Measurements from ENCODE around the gene OBSL1.

OBSL1 gene

GRCh38 chr2:219556413-219556812 lies 14.9 kb downstream of the OBSL1 start:
- DNase-seq (ENCODE audit: extremely low read depth, low read depth): no peak

GRCh38 chr2:219555956-219556355 lies 15.4 kb downstream of the OBSL1 start:
- DNase-seq (ENCODE audit: extremely low read depth, low read depth): no peak
- H3K4me3 ChIP-seq (replicated peaks; ENCODE audit: low read depth, low read length): no peak overlapping the region
- TF ChIP-seq CTCF (IDR thresholded peaks at IDR 0.05; ENCODE audit: low read depth, low read length, missing control alignments): no peak

More at GRCh38 chr2:219556413-219556812, 14.9 kb downstream of the OBSL1 start:
- no peak for TF ChIP-seq CTCF (IDR thresholded peaks at IDR 0.05; ENCODE audit: low read depth, low read length, missing control alignments)
- no peak overlapping the region for H3K4me3 ChIP-seq (replicated peaks; ENCODE audit: low read depth, low read length)

GRCh38 chr2:219554350-219554749 lies 17.0 kb downstream of the OBSL1 start:
- H3K4me3 ChIP-seq (replicated peaks; ENCODE audit: low read depth, low read length): no peak overlapping the region

GRCh38 chr2:219553463-219553963 lies 17.8 kb downstream of the OBSL1 start:
- TF ChIP-seq CTCF (IDR thresholded peaks at IDR 0.05; ENCODE audit: low read depth, low read length, missing control alignments): no peak
- no peak for DNase-seq (ENCODE audit: extremely low read depth, low read depth)
- H3K4me3 ChIP-seq (replicated peaks; ENCODE audit: low read depth, low read length): no peak overlapping the region

More at GRCh38 chr2:219554350-219554749, 17.0 kb downstream of the OBSL1 start:
- TF ChIP-seq CTCF (IDR thresholded peaks at IDR 0.05; ENCODE audit: low read depth, low read length, missing control alignments): no peak
- no peak for DNase-seq (ENCODE audit: extremely low read depth, low read depth)

- TF ChIP-seq CTCF (IDR thresholded peaks at IDR 0.05; ENCODE audit: low read depth, low read length, missing control alignments): no peak
- no peak for DNase-seq (ENCODE audit: extremely low read depth, low read depth)
- H3K4me3 ChIP-seq (replicated peaks; ENCODE audit: low read depth, low read length): peak overlapping the region; percentile 44
Measured at GRCh38 chr2:219553168-219553417, 18.2 kb downstream of the OBSL1 start.

- H3K4me3 ChIP-seq (replicated peaks; ENCODE audit: low read depth, low read length): peak overlapping the region; percentile 44
- no peak for TF ChIP-seq CTCF (IDR thresholded peaks at IDR 0.05; ENCODE audit: low read depth, low read length, missing control alignments)
- DNase-seq (ENCODE audit: extremely low read depth, low read depth): no peak
Measured at GRCh38 chr2:219552382-219553167, 18.8 kb downstream of the OBSL1 start.
